HEK293 (cell line): ENCODE measurements around the gene BRD1.

Experiments
- KLF9 ChIP-seq: fragments of 450-650 bp; formaldehyde crosslinking; IDR thresholded peaks from 2 replicates; pipeline ENCODE4 v1.5.1; 2016; ENCODE audit warnings: missing biosample characterization, missing genetic modification characterization, low read depth
- WT1 ChIP-seq: fragments of 450-650 bp; formaldehyde crosslinking; IDR thresholded peaks from 2 replicates; pipeline ENCODE4 v1.5.1; 2016; ENCODE audit warnings: missing biosample characterization, missing genetic modification characterization
- ZBTB1 ChIP-seq: fragments of 450-650 bp; formaldehyde crosslinking; IDR thresholded peaks from 2 replicates; pipeline ENCODE4 v1.5.1; 2016; ENCODE audit warnings: missing biosample characterization, missing genetic modification characterization
- TF ChIP-seq, protein P1 (sequence below): fragments of 450-650 bp; formaldehyde crosslinking; IDR thresholded peaks from 2 replicates; pipeline ENCODE4 v1.5.1; 2016; ENCODE audit warnings: missing biosample characterization, missing genetic modification characterization
- TF ChIP-seq, protein P2 (sequence below): IDR thresholded peaks from 2 replicates; pipeline ENCODE4 v1.6.1; 2011; ENCODE audit warnings: mild to moderate bottlenecking, low read depth, low read length, borderline replicate concordance
- TF ChIP-seq, protein P3 (sequence below): fragments of 450-650 bp; formaldehyde crosslinking; IDR thresholded peaks from 2 replicates; pipeline ENCODE4 v1.5.1; 2016; ENCODE audit warnings: missing biosample characterization, missing genetic modification characterization

DNA sequence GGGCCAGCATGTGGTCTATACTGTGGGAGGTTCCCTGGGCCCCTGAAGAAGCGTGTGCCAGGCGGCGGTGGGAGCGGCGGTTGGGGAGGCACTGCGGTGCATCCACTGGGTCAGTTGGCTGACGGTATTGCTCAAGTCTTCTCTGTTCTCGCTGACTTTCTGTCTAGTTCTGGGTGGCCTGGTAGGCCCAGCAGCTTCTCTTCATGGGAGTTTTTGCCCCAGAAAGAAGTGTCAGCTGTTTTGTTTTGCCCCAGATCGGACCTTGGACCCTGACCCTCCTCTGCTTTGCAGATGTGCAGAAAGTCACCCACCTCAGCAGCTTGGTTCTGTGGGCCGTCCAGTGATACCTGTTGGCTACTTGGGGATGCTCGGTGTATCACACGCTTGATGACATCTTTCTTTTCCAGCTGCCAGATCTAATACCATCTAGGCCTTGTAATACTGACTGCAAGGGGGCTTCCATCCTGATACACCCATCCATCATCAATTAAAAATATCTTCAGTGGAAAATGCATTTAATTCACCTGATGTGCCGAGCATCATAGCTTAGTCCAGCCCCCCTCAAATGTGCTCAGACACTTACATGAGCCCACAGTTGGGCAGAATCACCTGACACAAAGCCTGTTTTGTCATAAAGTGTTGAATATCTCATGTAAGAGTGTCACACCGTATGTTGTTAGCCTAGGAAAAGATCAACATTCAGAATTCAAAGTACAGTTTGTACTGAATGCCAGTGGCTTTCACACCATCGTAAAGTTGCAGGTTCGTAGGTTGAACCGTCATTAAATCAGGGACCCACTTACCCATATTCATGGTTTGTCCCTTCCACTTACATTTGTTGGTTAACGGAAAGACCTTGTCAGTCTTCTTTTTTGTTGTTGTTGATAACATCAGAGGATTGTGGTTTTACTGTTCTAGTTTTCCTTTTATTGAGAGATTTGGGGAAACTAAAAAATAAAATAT, 39.9 kb upstream of the BRD1 start:
- TF ChIP-seq, protein P1, sequence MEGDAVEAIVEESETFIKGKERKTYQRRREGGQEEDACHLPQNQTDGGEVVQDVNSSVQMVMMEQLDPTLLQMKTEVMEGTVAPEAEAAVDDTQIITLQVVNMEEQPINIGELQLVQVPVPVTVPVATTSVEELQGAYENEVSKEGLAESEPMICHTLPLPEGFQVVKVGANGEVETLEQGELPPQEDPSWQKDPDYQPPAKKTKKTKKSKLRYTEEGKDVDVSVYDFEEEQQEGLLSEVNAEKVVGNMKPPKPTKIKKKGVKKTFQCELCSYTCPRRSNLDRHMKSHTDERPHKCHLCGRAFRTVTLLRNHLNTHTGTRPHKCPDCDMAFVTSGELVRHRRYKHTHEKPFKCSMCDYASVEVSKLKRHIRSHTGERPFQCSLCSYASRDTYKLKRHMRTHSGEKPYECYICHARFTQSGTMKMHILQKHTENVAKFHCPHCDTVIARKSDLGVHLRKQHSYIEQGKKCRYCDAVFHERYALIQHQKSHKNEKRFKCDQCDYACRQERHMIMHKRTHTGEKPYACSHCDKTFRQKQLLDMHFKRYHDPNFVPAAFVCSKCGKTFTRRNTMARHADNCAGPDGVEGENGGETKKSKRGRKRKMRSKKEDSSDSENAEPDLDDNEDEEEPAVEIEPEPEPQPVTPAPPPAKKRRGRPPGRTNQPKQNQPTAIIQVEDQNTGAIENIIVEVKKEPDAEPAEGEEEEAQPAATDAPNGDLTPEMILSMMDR (tag by site-specific recombination) = no peak
- TF ChIP-seq ZBTB1 (tag by site-specific recombination) (no peak), KLF9 (tag by site-specific recombination) (no peak), WT1 (no peak)
- TF ChIP-seq, protein P2, sequence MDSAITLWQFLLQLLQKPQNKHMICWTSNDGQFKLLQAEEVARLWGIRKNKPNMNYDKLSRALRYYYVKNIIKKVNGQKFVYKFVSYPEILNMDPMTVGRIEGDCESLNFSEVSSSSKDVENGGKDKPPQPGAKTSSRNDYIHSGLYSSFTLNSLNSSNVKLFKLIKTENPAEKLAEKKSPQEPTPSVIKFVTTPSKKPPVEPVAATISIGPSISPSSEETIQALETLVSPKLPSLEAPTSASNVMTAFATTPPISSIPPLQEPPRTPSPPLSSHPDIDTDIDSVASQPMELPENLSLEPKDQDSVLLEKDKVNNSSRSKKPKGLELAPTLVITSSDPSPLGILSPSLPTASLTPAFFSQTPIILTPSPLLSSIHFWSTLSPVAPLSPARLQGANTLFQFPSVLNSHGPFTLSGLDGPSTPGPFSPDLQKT = no peak
- TF ChIP-seq, protein P3, sequence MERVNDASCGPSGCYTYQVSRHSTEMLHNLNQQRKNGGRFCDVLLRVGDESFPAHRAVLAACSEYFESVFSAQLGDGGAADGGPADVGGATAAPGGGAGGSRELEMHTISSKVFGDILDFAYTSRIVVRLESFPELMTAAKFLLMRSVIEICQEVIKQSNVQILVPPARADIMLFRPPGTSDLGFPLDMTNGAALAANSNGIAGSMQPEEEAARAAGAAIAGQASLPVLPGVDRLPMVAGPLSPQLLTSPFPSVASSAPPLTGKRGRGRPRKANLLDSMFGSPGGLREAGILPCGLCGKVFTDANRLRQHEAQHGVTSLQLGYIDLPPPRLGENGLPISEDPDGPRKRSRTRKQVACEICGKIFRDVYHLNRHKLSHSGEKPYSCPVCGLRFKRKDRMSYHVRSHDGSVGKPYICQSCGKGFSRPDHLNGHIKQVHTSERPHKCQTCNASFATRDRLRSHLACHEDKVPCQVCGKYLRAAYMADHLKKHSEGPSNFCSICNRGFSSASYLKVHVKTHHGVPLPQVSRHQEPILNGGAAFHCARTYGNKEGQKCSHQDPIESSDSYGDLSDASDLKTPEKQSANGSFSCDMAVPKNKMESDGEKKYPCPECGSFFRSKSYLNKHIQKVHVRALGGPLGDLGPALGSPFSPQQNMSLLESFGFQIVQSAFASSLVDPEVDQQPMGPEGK (tag by site-specific recombination) = no peak
